ENCODE data around the gene TOLLIP.

The TOLLIP gene

DNA sequence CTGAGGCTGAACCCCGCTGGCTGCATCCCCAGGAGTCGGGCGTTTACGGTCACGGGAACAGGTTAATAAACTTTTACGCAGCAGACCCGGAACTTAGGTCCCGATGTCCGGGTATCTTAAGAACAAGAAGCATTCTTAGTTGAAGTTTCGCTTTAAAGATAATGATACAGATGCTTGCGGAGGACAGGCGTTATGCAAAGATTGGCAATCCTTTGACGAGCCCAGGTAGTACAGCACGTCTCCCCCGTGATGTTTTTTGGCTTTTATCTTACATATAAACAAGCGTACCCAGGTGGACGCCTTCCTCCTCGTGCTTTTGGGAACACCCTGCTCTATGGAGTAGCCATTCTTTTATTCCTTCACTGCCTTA, 871 bp upstream of the TOLLIP start:
- peak; percentile 26 for DNase-seq

DNA sequence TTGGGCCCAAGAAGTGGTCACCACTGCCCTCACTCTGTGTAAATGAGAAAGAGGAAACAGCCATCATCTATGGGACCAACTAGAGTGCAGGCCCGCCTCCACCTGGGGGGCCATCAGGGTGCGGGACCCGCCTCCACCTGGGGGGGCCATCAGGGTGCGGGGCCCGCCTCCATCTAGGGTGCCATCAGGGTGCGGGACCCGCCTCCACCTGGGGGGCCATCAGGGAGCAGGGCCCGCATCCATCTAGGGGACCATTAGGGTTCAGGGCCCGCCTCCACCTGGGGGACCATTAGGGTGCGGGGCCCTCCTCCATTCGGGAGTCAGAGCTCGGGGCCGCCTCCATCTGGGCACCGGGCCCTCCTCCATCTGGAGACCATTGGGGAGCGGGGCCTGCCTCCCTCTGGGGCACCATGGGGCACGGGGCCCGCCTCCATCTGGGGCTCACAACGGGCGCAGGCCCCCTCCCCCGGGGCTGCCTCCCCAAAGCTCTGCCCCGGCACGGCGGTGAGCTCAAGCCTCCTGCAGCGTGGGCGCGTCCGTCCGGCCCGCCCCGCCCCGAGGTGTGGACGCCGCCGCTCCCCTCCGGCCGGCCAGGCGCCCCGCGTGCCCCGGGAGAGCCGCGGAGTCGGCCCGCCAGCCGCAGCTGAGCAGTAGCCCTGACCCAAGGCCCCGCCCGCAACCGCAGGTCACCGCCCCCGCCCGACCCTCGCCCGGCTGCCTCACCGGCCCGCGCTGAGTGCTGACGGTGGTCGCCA, 512 bp downstream of the TOLLIP start:
- no peak for DNase-seq

DNA sequence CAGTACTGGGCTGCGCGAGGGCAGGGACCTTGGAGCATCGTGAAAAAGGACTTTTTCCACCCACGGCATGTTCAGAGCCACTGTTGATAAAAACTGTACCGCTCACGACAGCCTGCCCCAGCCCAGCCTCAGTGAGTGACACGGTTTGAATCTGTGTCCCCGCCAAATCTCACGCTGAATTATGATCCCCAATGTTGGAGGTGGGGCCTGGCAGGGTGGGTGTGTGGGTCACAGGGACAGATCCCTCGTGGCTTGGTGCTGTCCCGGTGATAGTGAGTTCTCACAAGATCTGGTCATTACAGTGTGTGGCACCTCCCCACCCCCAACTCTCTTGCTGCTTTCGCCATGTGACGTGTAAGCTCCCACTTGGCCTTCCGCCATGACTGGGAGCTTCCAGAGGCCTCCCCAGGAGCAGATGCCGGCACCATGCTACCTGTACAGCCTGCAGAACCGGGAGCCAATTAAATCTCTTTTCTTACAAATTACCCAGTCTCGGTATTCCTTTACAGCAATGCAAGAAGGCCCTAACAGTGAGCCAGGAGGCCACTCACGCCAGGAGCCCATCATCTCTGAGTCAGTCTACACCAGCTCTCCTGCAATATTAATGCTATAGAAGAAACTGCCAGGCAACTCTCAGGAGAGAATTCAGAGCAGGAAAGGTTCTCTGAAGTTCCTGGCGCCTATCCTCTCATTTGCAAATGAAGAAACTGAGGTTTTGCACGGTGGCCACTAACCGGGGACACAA, 1.3 kb downstream of the TOLLIP start:
- DNase-seq: no peak

GRCh38 chr11:1307163-1307870, 2.1 kb downstream of the TOLLIP start:
- no peak for DNase-seq

- DNase-seq: no peak
Measured at GRCh38 chr11:1306186-1307162, 3.0 kb downstream of the TOLLIP start.

DNA sequence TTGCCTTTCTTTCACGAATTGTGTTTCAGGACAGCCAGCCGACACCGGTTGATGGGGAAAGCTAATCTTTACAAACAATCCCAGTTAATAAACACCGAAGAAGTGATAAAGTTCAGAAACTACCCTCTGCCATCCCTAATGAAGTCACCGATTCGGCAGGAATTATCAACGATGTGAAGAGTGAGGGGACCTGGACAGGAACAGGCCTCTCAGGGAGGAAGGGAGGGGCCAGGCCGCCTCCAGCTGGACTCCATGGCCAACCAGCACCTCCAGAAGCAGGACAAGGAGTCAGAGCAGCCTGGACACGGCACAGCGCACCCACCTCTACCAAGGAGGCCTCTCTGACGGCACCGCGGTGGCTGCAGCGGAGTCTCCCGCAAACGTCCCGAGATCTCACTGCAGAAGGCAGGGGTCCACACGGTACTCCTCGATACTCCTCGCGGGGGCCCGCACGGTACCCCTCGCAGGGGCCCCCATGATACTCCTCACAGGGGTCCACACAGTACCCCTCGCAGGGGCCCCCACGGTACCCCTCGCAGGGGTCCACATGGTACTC, 3.9 kb downstream of the TOLLIP start:
- no peak for DNase-seq

DNA sequence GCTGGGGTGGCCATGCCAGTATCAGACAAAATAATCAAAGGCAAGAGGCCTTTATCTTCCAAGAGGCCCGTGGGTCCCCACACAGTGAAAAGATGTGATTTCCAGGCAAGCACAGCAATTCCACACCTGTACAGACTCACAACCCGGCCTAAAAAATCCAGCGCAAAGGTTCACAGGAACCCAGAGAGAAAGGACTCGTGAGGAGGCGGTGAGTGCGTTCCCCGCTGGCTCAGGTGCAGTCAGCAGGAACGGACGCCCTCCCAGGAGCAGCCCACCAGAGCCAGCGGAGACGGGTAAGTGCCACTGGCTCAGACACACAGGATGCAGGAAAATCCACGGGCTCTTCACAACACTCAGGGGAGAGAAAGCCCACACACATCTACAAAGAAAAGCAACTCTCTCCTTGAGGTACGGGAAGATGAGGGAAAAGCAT, 4.4 kb downstream of the TOLLIP start:
- no peak for DNase-seq

DNA sequence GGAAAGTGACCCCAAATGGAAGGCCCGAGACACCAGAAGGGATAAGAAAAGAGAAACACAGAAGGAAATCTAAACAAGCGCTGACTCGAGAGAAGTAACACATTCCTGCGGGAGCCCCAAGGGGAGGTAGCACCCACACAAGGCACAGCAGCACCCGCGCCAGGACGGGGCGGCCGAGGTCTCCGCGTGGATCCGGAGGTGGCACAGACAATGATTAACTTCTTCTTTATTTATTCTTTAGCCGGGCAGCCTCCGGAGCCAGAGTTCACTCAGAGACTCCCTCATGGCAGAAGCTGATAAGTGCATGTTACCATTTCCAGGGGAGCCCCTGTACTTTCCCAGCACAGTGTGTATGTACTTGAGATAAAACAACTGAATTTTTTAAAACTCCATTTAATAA, 5.1 kb downstream of the TOLLIP start:
- DNase-seq: no peak

- DNase-seq: no peak
Measured at GRCh38 chr11:1303973-1304372, 5.5 kb downstream of the TOLLIP start.

DNA sequence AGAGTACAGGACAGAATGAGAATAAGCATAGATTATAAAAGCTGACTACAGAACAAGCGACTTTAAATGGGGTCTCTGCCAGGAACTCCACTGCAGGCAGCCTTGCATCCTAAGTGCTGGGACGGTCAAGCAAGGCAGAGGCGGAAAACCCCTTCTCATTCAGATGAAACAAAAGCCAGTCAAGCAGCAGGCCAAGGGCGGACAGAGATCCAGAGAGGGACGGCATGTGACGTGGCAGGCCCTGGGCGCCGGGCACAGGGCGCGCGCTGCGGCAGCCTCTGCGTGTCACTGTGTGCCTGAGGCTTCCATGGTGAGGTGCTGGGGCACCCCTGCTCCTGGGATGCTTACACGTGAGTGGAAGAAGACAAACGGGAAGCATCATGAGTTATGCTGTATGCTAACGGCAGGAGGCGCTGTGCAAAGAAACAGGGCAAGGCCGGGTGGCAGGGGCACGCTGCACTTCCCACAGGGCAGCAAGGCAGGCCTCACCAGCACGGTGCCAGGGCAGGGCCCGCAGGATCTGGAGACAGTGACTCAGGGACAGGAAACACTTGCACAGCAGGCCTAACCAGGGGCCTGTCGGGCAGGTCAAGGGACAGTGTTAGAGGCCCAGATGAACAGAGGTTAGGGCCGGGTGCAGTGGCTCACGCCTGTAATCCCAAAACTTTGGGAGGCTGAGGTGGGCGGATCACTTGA, 6.2 kb downstream of the TOLLIP start:
- no peak for DNase-seq

DNA sequence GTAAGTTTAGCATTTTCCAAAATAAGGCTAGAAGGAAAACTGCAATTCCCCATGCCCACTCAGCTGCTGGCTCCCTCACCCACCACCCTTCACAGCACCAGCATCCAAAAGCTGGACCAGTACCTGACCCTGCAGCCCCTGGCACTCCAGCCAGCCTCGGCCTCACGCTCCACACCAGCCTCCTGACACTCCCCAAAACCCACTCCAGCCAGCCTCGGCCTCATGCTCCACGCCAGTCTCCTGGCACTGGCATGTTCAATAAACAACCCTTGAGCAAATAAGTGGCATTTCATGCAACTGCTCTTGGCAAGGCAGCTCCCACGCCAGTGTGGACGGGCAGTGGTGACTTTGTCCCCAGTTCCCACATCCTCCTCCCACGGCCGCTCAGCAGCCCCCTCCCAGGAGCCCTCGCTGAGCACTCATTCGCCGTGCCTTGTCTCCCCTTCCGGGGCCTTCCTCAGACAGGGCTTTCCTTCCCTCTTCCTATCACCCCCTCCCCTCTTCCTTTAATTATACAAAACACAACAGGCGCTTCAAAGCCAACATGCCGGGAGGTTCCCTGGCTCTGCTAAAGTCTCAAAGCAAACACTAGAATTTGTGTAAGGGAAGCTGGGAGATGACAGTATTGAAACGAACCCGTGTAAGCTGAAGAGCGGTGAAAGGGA, 6.8 kb downstream of the TOLLIP start:
- no peak for DNase-seq

DNA sequence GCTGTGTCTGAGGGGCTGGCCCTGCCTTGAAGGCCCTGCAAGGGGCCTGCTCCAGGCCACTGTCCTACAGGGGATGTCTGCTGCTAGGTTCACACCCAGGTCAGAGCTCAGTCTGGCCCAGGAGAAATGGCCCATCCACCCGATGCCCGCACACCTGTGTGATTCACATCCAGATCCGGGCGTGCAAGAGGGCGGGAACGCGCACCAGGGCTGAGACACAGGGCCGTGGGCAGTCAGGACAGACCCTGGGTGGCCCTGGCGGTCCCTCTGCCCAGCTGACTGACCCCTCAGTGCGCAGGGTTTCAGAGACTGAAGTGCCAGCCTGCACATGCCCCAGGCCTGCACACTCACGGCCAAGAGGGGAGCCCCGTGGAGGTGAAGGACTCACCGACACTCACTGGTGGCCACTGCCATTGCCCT, 7.4 kb downstream of the TOLLIP start:
- no peak for DNase-seq

DNA sequence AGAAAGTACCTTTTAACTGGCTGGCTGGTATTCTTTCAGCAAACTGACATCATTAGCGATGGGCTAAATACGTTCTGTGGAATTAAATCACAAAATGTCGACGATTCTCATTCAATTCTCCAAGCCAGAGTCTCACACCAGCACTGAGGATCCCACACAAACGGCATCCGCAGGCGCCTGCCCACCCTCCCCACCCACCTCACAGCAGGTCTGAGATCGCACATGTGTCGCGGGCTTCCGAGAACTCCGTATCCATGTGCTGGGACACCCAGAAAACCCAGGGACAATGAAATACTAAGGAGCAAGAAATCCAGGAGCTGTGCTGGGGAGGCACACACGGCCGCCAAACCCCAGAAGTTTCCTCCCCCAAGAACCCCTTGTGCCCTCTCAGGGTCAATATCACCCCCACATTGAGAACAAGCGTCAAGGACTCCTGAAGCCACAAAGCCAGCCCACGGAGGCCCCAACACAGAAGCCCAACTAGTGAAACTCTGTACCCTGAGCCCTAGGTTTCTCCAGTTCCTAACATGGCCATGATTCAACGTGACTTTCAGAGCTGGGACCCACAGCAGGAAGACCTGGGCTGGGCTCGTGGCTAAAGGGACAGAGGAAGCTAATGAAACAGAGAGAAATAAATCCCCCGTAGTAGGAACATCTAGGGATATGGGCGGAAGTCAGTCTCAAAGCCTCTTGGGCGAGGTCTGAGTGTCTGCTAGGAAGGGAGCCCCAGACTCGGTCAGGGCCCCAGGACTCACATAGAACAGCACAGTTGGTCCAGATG, 8.0 kb downstream of the TOLLIP start:
- no peak for DNase-seq

- no peak for DNase-seq
Measured at GRCh38 chr11:1300569-1301187, 8.8 kb downstream of the TOLLIP start.

- DNase-seq: no peak
Measured at GRCh38 chr11:1300121-1300520, 9.3 kb downstream of the TOLLIP start.

DNA sequence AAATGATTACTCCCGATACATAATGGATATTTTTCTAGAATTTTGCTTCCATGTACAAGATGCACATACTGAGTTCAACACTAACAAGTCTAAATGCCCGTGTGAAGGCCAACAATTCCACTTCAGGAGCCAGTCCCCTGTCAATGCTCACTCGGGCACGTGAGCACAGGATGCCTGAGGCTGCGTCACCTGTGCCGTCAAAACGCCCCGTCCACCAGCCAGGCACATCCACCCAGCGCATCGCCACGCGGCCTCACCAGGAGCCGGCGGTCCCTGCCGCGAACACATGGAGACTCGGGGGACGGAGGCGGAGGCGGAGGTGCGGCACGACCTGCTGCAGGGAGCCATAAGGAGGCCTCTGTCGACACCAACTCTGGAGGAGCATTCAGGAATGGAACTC, 9.8 kb downstream of the TOLLIP start:
- no peak for DNase-seq

- no peak for DNase-seq
Measured at GRCh38 chr11:1298695-1299492, 10.5 kb downstream of the TOLLIP start.

DNA sequence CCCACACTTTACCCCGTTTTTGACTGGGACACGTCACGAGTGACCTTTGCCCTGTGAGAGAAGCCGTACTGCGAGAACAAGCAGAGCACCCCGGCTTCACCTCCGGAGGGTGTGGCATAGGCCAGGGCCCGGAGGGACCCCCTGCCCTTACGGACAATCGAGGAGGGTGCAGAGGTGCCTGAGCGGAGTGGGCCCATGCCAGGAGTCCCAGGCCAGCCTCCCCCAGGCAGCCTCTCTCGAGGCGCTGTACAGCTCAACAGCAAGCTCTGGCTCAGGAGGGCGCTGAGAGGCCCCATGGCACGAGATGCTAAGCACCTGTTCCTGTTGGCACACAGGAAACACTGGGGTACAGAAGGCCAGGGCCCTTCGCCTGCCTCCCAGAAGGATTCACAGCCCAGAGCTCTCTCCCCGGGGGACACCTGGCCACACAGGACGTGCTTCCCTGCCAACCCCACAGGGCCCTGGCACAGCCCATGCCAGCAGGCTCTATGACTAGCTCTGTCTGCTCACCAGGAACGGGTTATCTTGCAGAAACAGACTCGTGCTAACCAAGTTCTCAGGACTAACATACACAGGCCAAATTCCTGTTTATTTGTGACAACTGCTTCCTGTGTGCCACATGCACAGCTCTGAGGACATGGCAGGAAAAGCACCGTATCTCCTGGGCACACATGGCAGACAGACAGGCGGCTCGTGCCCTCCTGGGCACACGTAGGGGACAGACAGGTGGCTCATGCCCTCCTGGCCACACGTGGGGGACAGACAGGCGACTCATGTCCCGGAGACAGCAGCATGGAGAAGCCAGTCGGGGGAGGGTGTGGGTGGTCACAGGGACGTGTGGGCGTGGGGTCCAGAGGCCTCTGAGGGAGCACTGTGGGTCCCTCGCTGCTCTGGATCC, 11.6 kb downstream of the TOLLIP start:
- DNase-seq: no peak
